Ectodermal cell (in vitro differentiated cells): Measurements from ENCODE around the gene GRM7.

Experiments used
- H3K27ac ChIP-seq: 2 replicates; pipeline ENCODE4 v1.7.0; 2013; ENCODE audit warnings: mild to moderate bottlenecking, low read depth, low read length; ENCODE audit not compliant: insufficient read depth, poor library complexity, severe bottlenecking
- H3K27me3 ChIP-seq: 2 replicates; pipeline ENCODE4 v1.7.0; 2013; ENCODE audit warnings: mild to moderate bottlenecking, low read length; ENCODE audit not compliant: insufficient read depth, control insufficient read depth, poor library complexity, severe bottlenecking
- H3K36me3 ChIP-seq: one replicate; pipeline ENCODE4 v1.7.0; 2013; ENCODE audit warnings: low read length; ENCODE audit not compliant: control insufficient read depth, insufficient read depth
- H3K4me1 ChIP-seq: one replicate; pipeline ENCODE4 v1.7.0; 2013; ENCODE audit warnings: low read length; ENCODE audit not compliant: control insufficient read depth, insufficient read depth
- H3K4me3 ChIP-seq: 2 replicates; pipeline ENCODE4 v1.7.0; 2013; ENCODE audit warnings: low read depth, low read length, control low read depth; ENCODE audit not compliant: insufficient read depth
- H3K9me3 ChIP-seq: 2 replicates; pipeline ENCODE4 v1.7.0; 2013; ENCODE audit warnings: mild to moderate bottlenecking, low read length, moderate library complexity; ENCODE audit not compliant: control insufficient read depth
- WGBS, 2 experiments: methylation state at CpG; one replicate each; pipeline ENCODE4 v1.1.7; 2013; ENCODE audit warnings: missing lambda C conversion rate in 2 of 2; 5-methylcytosine and 5-hydroxymethylcytosine counted together

The GRM7 gene

GRCh38 chr3:7657214-7658112 is 796.5 kb downstream of the GRM7 start:
- Histone ChIP-seq H3K4me3 (no peak overlapping the region), H3K4me1 (no peaks in the 10 kb centered on the region), H3K27me3 (no peaks in the 10 kb centered on the region), H3K36me3 (no peaks in the 10 kb centered on the region), H3K9me3 (no peaks in the 10 kb centered on the region), H3K27ac (no peak overlapping the region)
- 94 to 98% methylated on average over 3 to 4 of the region's 4 CpGs for WGBS, 2 experiments

- Histone ChIP-seq H3K9me3 (no peaks in the 10 kb centered on the region), H3K4me3 (no peak overlapping the region), H3K4me1 (no peaks in the 10 kb centered on the region), H3K27ac (no peak overlapping the region), H3K36me3 (no peaks in the 10 kb centered on the region), H3K27me3 (no peaks in the 10 kb centered on the region)
- 93 to 94% methylated on average over 3 of the region's 3 CpGs for WGBS, 2 experiments
Measured at GRCh38 chr3:7658294-7658693, 797.4 kb downstream of the GRM7 start.

GRCh38 chr3:7659079-7659478 is 798.2 kb downstream of the GRM7 start:
- no peaks in the 10 kb centered on the region for H3K36me3 ChIP-seq
- no peaks in the 10 kb centered on the region for H3K27me3 ChIP-seq
- WGBS, 2 experiments = 80 to 92% methylated on average over 1 of the region's 1 CpG
- H3K4me3 ChIP-seq = no peak overlapping the region
- H3K9me3 ChIP-seq = no peaks in the 10 kb centered on the region
- H3K27ac ChIP-seq = no peak overlapping the region
- H3K4me1 ChIP-seq = no peaks in the 10 kb centered on the region

GRCh38 chr3:7663771-7664170 is 802.9 kb downstream of the GRM7 start:
- Histone ChIP-seq H3K9me3 (no peaks in the 10 kb centered on the region), H3K36me3 (no peaks in the 10 kb centered on the region), H3K27ac (no peak overlapping the region), H3K4me3 (no peak overlapping the region), H3K27me3 (no peaks in the 10 kb centered on the region), H3K4me1 (no peaks in the 10 kb centered on the region)
- 95% methylated on average over 4 of the region's 4 CpGs for WGBS, 2 experiments

- H3K9me3 ChIP-seq = no peaks in the 10 kb centered on the region
- H3K4me1 ChIP-seq = no peaks in the 10 kb centered on the region
- no peaks in the 10 kb centered on the region for H3K27me3 ChIP-seq
- no peaks in the 10 kb centered on the region for H3K36me3 ChIP-seq
- H3K4me3 ChIP-seq = no peak overlapping the region
- WGBS, 2 experiments = 80 to 100% methylated on average over 1 of the region's 1 CpG
- H3K27ac ChIP-seq = no peak overlapping the region
Measured at GRCh38 chr3:7667774-7668173, 806.9 kb downstream of the GRM7 start.

GRCh38 chr3:7669641-7670040 is 808.7 kb downstream of the GRM7 start:
- Histone ChIP-seq H3K9me3 (no peaks in the 10 kb centered on the region), H3K27ac (no peak overlapping the region), H3K27me3 (no peaks in the 10 kb centered on the region), H3K4me3 (no peak overlapping the region), H3K4me1 (no peaks in the 10 kb centered on the region), H3K36me3 (no peaks in the 10 kb centered on the region)
- WGBS, 2 experiments = 96% methylated on average over 3 of the region's 3 CpGs

GRCh38 chr3:7678521-7678920 is 817.6 kb downstream of the GRM7 start:
- Histone ChIP-seq H3K4me3 (no peak overlapping the region), H3K27me3 (no peaks in the 10 kb centered on the region), H3K27ac (no peak overlapping the region), H3K9me3 (no peaks in the 10 kb centered on the region), H3K36me3 (no peaks in the 10 kb centered on the region), H3K4me1 (no peaks in the 10 kb centered on the region)
- 88 to 94% methylated on average over 2 to 3 of the region's 3 CpGs for WGBS, 2 experiments

- H3K4me1 ChIP-seq = no peaks in the 10 kb centered on the region
- H3K27ac ChIP-seq = no peak overlapping the region
- 61 to 72% methylated on average over 3 to 4 of the region's 4 CpGs for WGBS, 2 experiments
- H3K4me3 ChIP-seq = no peak overlapping the region
- no peaks in the 10 kb centered on the region for H3K9me3 ChIP-seq
- H3K36me3 ChIP-seq = no peaks in the 10 kb centered on the region
- no peaks in the 10 kb centered on the region for H3K27me3 ChIP-seq
Measured at GRCh38 chr3:7682822-7683229, 821.9 kb downstream of the GRM7 start.

GRCh38 chr3:7683426-7683825 is 822.5 kb downstream of the GRM7 start:
- Histone ChIP-seq H3K27ac (no peak overlapping the region), H3K27me3 (no peaks in the 10 kb centered on the region), H3K4me3 (no peak overlapping the region), H3K36me3 (no peaks in the 10 kb centered on the region), H3K9me3 (no peaks in the 10 kb centered on the region), H3K4me1 (no peaks in the 10 kb centered on the region)
- WGBS, 2 experiments = 75 to 100% methylated on average over 1 of the region's 1 CpG

- H3K27ac ChIP-seq = no peak overlapping the region
- no peaks in the 10 kb centered on the region for H3K27me3 ChIP-seq
- 86 to 89% methylated on average over 1 of the region's 1 CpG for WGBS, 2 experiments
- H3K4me1 ChIP-seq = no peaks in the 10 kb centered on the region
- H3K4me3 ChIP-seq = no peak overlapping the region
- no peaks in the 10 kb centered on the region for H3K36me3 ChIP-seq
- no peaks in the 10 kb centered on the region for H3K9me3 ChIP-seq
Measured at GRCh38 chr3:7684182-7684715, 823.3 kb downstream of the GRM7 start.
